H9 (cell line): ENCODE data around the gene AMER3. TPM values are rescaled to one million over a fixed set of nuclear protein-coding genes. Genes with fewer than 3 reads are reported as not detected.

Experiments used
- DNase-seq: peaks from one replicate; pipeline ENCODE4 v3.0.0-alpha.2; 2017
- H2AFZ ChIP-seq: one replicate; pipeline ENCODE4 v1.6.1; 2013; ENCODE audit warnings: mild to moderate bottlenecking, low read length, control low read depth, moderate library complexity
- H2AK5ac ChIP-seq: 2 replicates; pipeline ENCODE4 v1.6.1; 2013; ENCODE audit warnings: low read length, control low read depth, mixed read lengths; ENCODE audit not compliant: insufficient read length
- H2BK120ac ChIP-seq: one replicate; pipeline ENCODE4 v1.6.1; 2013; ENCODE audit warnings: low read depth, mild to moderate bottlenecking, low read length, control low read depth, inconsistent platforms; ENCODE audit not compliant: poor library complexity, severe bottlenecking
- H2BK12ac ChIP-seq: 2 replicates; pipeline ENCODE4 v1.6.1; 2013; ENCODE audit warnings: low read length, control low read depth, mixed read lengths, low read depth; ENCODE audit not compliant: insufficient read length
- H2BK15ac ChIP-seq: 2 replicates; pipeline ENCODE4 v1.6.1; 2013; ENCODE audit warnings: low read depth, low read length, control low read depth
- H2BK20ac ChIP-seq: one replicate; pipeline ENCODE4 v1.6.1; 2013; ENCODE audit warnings: low read depth, mild to moderate bottlenecking, low read length, control low read depth, inconsistent platforms; ENCODE audit not compliant: poor library complexity, severe bottlenecking
- H2BK5ac ChIP-seq: 2 replicates; pipeline ENCODE4 v1.6.1; 2013; ENCODE audit warnings: low read length, control low read depth, mixed read lengths; ENCODE audit not compliant: insufficient read length
- H3K14ac ChIP-seq: 2 replicates; pipeline ENCODE4 v1.6.1; 2013; ENCODE audit warnings: low read length, control low read depth; ENCODE audit not compliant: insufficient read depth
- H3K18ac ChIP-seq: 2 replicates; pipeline ENCODE4 v1.6.1; 2013; ENCODE audit warnings: low read depth, mild to moderate bottlenecking, mixed read lengths, low read length, control low read depth; ENCODE audit not compliant: insufficient read length
- H3K23ac ChIP-seq: 2 replicates; pipeline ENCODE4 v1.6.1; 2013; ENCODE audit warnings: low read length, control low read depth, mixed read lengths, low read depth; ENCODE audit not compliant: insufficient read length
- H3K23me2 ChIP-seq: 2 replicates; pipeline ENCODE4 v1.6.1; 2013; ENCODE audit warnings: low read depth, mild to moderate bottlenecking, mixed read lengths, low read length, control low read depth; ENCODE audit not compliant: insufficient read length, poor library complexity, severe bottlenecking
- H3K27ac ChIP-seq: 2 replicates; pipeline ENCODE4 v1.5.1; 2013; ENCODE audit warnings: low read length, control low read depth, mixed read lengths, low read depth; ENCODE audit not compliant: insufficient read length
- H3K27me3 ChIP-seq: 2 replicates; pipeline ENCODE4 v1.6.1; 2013; ENCODE audit warnings: low read length, control low read depth, inconsistent platforms; ENCODE audit not compliant: insufficient read depth
- H3K4ac ChIP-seq: 2 replicates; pipeline ENCODE4 v1.6.1; 2013; ENCODE audit warnings: low read depth, mild to moderate bottlenecking, control low read depth, inconsistent platforms, low read length, moderate library complexity
- H3K4me1 ChIP-seq: 2 replicates; pipeline ENCODE4 v1.6.1; 2013; ENCODE audit warnings: low read length, control low read depth, inconsistent platforms; ENCODE audit not compliant: insufficient read depth
- H3K4me2 ChIP-seq: 2 replicates; pipeline ENCODE4 v1.6.1; 2013; ENCODE audit warnings: low read length, control low read depth, mixed read lengths; ENCODE audit not compliant: insufficient read length, insufficient read depth
- H3K56ac ChIP-seq: 2 replicates; pipeline ENCODE4 v1.6.1; 2013; ENCODE audit warnings: low read depth, mild to moderate bottlenecking, mixed read lengths, low read length, control low read depth; ENCODE audit not compliant: insufficient read length
- H3K79me1 ChIP-seq: 2 replicates; pipeline ENCODE4 v1.6.1; 2013; ENCODE audit warnings: low read depth, mild to moderate bottlenecking, moderate library complexity, low read length, control low read depth, inconsistent platforms; ENCODE audit not compliant: insufficient read depth, poor library complexity, severe bottlenecking
- H3K79me2 ChIP-seq: 2 replicates; pipeline ENCODE4 v1.6.1; 2013; ENCODE audit warnings: low read length, control low read depth, inconsistent platforms; ENCODE audit not compliant: insufficient read depth
- H3K9ac ChIP-seq: 2 replicates; pipeline ENCODE4 v1.6.1; 2013; ENCODE audit warnings: low read length, control low read depth, mixed read lengths; ENCODE audit not compliant: insufficient read length; ENCODE audit errors: extremely low read depth
- H3K9me3 ChIP-seq: one replicate; pipeline ENCODE4 v1.6.1; 2013; ENCODE audit warnings: low read depth, low read length, inconsistent platforms; ENCODE audit not compliant: control insufficient read depth
- H3T11ph ChIP-seq: one replicate; pipeline ENCODE4 v1.6.1; 2013; ENCODE audit warnings: mild to moderate bottlenecking, low read length, control low read depth, inconsistent platforms
- H4K20me1 ChIP-seq: one replicate; pipeline ENCODE4 v1.6.1; 2013; ENCODE audit not compliant: control insufficient read depth, insufficient read length, insufficient read depth
- H4K5ac ChIP-seq: 2 replicates; pipeline ENCODE4 v1.6.1; 2013; ENCODE audit warnings: low read depth, mild to moderate bottlenecking, mixed read lengths, low read length, control low read depth; ENCODE audit not compliant: insufficient read length
- H4K8ac ChIP-seq: replicated peaks from 2 replicates; pipeline ENCODE4 v1.6.1; 2013; ENCODE audit warnings: low read length, control low read depth, mixed read lengths, low read depth; ENCODE audit not compliant: insufficient read length
- H4K91ac ChIP-seq: 2 replicates; pipeline ENCODE4 v1.6.1; 2013; ENCODE audit warnings: low read depth, mild to moderate bottlenecking, moderate library complexity, mixed read lengths, low read length, control low read depth; ENCODE audit not compliant: insufficient read length
- H3K27ac Mint-ChIP-seq, 3 experiments: 2 replicates in 2 of 3; 3 replicates in 1 of 3; pipeline ENCODE4 v1.8.0; 2020 to 2021; ENCODE audit warnings: mixed read lengths in 3 of 3, mild to moderate bottlenecking in 1 of 3, moderate library complexity in 1 of 3
- H3K27me3 Mint-ChIP-seq: 2 replicates; pipeline ENCODE4 v1.8.0; 2021; ENCODE audit warnings: low read depth, mild to moderate bottlenecking, moderate library complexity, mixed read lengths
- H3K36me3 Mint-ChIP-seq, 3 experiments: 2 replicates in 2 of 3; 3 replicates in 1 of 3; pipeline ENCODE4 v1.8.0; 2020 to 2021; ENCODE audit warnings: low read depth in 3 of 3, mixed read lengths in 3 of 3; ENCODE audit not compliant: insufficient read depth in 1 of 3
- H3K4me1 Mint-ChIP-seq, 2 experiments: 2 replicates each; pipeline ENCODE4 v1.8.0; 2020; ENCODE audit warnings: mixed read lengths in 2 of 2
- H3K4me3 Mint-ChIP-seq, 2 experiments: 2 replicates in 1 of 2; 3 replicates in 1 of 2; pipeline ENCODE4 v1.8.0; 2020 to 2021; ENCODE audit warnings: mild to moderate bottlenecking in 2 of 2, mixed read lengths in 2 of 2, moderate library complexity in 1 of 2
- H3K9me3 Mint-ChIP-seq, 2 experiments: 2 replicates in 1 of 2; 3 replicates in 1 of 2; pipeline ENCODE4 v1.8.0; 2020; ENCODE audit warnings: mild to moderate bottlenecking in 2 of 2, mixed read lengths in 2 of 2, moderate library complexity in 1 of 2
- WGBS: extraction: QIAGEN DNeasy Blood & Tissue Kit; methylation state at CpG from one replicate; pipeline ENCODE4 v1.1.7; 2013; ENCODE audit warnings: missing lambda C conversion rate, low lambda C conversion rate, mixed read lengths; ENCODE audit not compliant: insufficient read length; ENCODE audit errors: extremely low coverage; 5-methylcytosine and 5-hydroxymethylcytosine counted together
- total RNA-seq: library from RNA; stranded (reverse); gene quantifications from 2 replicates; pipeline ENCODE4 v1.2.1, GENCODE V29; 2021
- TF ChIP-seq, protein P1 (sequence below): fragments of 200-600 bp; sonication (generic); conservative IDR thresholded peaks from 3 replicates; pipeline ENCODE4 v1.8.0; 2021; ENCODE audit warnings: antibody characterized with exemption, mild to moderate bottlenecking

AMER3 gene
- total RNA-seq, 1 experiment from 2014 or later, result 0.59 TPM

- Mint-ChIP-seq H3K4me1 (peaks cover 0 to 6% of the 10 kb centered on the region in 2 experiments; a peak in 3 of 4 replicates), H3K4me3 (no peak overlapping the region), H3K36me3 (peaks cover 0 to 9% (median 7%) of the 10 kb centered on the region in 3 experiments; a peak in 4 of 7 replicates), H3K9me3 (peaks cover 7 to 13% of the 10 kb centered on the region in 2 experiments; a peak in 3 of 5 replicates), H3K27me3 (no peaks in the 10 kb centered on the region), H3K27ac (no peak overlapping the region)
- TF ChIP-seq, protein P1, sequence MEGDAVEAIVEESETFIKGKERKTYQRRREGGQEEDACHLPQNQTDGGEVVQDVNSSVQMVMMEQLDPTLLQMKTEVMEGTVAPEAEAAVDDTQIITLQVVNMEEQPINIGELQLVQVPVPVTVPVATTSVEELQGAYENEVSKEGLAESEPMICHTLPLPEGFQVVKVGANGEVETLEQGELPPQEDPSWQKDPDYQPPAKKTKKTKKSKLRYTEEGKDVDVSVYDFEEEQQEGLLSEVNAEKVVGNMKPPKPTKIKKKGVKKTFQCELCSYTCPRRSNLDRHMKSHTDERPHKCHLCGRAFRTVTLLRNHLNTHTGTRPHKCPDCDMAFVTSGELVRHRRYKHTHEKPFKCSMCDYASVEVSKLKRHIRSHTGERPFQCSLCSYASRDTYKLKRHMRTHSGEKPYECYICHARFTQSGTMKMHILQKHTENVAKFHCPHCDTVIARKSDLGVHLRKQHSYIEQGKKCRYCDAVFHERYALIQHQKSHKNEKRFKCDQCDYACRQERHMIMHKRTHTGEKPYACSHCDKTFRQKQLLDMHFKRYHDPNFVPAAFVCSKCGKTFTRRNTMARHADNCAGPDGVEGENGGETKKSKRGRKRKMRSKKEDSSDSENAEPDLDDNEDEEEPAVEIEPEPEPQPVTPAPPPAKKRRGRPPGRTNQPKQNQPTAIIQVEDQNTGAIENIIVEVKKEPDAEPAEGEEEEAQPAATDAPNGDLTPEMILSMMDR, result peak; percentile 54
- Histone ChIP-seq H2BK12ac (no peak overlapping the region), H3K9me3 (no peaks in the 10 kb centered on the region), H3T11ph (no peak overlapping the region), H3K27me3 (no peaks in the 10 kb centered on the region), H2AFZ (no peak overlapping the region), H3K9ac (no peak overlapping the region), H3K23me2 (no peaks in the 10 kb centered on the region), H3K79me2 (no peaks in the 10 kb centered on the region), H2BK15ac (no peak overlapping the region), H4K5ac (no peak overlapping the region), H3K79me1 (no peaks in the 10 kb centered on the region), H2BK5ac (no peak overlapping the region), H3K18ac (no peak overlapping the region), H3K14ac (no peak overlapping the region), H3K4ac (no peak overlapping the region), H2BK120ac (no peak overlapping the region), H3K23ac (no peak overlapping the region), H3K4me2 (no peak overlapping the region), H4K8ac (no peak overlapping the region), H3K4me1 (no peaks in the 10 kb centered on the region), H3K56ac (no peak overlapping the region), H4K20me1 (no peaks in the 10 kb centered on the region), H2AK5ac (no peak overlapping the region), H2BK20ac (no peak overlapping the region), H4K91ac (no peak overlapping the region), H3K27ac (no peak overlapping the region)
- no CpG with 5 or more reads among the region's 17 CpGs for WGBS
- no peak for DNase-seq
Measured at GRCh38 chr2:130768191-130768855, 13.0 kb downstream of the AMER3 start.
